ENCODE data around the gene FAM174C.

Gene FAM174C

DNA sequence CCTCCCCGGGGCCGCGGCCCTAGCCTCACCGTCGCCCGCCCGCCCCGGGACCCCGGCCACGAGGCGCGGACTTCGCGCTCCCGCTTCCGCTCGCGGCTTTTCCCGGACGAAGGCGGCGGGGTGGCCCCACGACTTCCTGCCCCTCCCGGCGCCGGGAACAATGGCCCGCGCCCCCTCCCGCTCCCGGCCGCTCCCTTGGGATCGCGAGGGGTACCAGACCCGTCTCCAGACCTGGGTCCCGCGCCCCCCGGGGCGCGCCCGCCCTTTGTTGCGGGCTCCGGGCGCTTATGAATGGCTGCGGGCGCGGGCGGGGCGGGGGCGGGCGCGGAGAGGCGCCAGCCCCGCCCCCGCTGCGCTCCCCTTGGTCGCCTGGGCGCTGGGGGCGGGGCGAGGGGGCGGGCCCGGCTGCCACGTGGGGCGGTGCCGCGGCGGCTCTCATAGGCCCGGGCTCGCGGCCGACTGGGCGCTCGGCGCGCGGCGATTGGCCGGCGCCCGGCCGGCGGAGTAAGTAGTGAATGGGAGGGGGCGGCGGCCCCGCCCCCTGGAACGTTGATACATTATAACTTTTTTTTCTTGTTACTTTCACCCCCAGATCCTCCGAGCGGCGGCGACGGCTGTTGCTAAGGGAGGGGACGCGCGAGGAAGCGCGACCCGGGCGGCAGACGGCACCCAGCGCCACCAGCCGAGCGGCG, 25.9 kb upstream of the FAM174C start:
- in situ Hi-C loops (cut with MboI; ENCODE audit: low sequenced_read_pairs) = loop anchor here (10.0 kb wide), 1 partner anchor 325 kb away; the partner anchor contains the start of gene ARID3A

DNA sequence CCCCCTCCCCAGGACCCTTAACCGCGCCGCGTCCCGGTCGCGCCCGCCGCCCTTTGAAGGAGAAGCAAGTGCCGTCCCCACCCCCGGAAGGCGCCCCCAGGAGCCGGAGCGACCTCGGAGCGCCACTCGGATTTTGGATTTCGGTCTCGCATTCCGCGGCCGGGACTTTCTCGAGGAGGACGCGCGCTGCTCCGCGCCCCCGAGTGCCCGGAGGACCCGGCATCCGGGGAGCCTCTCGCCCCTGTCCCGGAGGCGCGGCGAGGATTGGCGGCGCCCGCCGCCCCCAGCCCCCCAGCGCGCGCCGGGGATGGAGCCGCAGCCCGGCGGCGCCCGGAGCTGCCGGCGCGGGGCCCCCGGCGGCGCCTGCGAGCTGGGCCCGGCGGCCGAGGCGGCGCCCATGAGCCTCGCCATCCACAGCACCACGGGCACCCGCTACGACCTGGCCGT, 25.3 kb upstream of the FAM174C start:
- in situ Hi-C loops (cut with MboI; ENCODE audit: low sequenced_read_pairs) = loop anchor here (10.0 kb wide), 1 partner anchor 325 kb away; the partner anchor contains the start of gene ARID3A

DNA sequence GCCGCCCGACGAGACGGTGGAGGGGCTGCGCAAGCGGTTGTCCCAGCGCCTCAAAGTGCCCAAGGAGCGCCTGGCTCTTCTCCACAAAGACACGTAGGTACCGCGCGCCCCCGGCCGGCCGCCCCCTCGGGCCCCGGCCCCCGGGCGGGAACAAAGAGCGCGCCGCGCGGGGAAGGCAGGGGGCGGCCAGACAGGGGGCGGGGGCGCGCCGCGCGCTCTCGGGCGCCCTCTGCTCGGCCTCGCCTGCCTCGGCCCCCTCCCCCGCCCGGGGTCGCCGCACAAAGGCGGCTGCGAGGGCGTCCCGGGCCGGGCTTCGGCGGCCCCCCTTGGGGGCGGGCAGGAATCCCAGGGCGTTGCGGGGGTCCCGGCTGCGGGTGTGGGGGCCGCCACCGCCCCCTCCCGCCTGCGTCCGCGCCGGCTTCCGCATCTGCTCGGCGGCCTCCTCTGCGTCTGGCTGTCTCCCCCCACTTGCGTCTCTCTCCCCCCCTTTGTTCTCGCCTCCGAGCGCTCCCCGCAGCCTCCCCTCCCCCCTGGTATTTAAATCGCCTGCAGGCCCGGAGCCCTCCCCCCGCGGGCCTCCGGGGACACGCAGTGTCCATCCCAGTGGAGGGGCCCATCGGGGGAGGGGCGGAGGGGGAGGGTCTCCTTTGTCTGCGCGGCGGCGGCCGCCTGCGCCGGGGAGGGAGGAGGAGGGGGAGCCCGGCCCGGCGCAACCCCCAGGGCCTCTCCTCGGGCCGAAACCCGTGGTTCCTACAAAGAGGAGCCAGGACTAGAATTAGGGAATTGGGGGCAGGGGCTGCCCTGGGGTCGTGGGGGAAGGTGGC, 24.7 kb upstream of the FAM174C start:
- in situ Hi-C loops (cut with MboI; ENCODE audit: low sequenced_read_pairs) = no loop called here

DNA sequence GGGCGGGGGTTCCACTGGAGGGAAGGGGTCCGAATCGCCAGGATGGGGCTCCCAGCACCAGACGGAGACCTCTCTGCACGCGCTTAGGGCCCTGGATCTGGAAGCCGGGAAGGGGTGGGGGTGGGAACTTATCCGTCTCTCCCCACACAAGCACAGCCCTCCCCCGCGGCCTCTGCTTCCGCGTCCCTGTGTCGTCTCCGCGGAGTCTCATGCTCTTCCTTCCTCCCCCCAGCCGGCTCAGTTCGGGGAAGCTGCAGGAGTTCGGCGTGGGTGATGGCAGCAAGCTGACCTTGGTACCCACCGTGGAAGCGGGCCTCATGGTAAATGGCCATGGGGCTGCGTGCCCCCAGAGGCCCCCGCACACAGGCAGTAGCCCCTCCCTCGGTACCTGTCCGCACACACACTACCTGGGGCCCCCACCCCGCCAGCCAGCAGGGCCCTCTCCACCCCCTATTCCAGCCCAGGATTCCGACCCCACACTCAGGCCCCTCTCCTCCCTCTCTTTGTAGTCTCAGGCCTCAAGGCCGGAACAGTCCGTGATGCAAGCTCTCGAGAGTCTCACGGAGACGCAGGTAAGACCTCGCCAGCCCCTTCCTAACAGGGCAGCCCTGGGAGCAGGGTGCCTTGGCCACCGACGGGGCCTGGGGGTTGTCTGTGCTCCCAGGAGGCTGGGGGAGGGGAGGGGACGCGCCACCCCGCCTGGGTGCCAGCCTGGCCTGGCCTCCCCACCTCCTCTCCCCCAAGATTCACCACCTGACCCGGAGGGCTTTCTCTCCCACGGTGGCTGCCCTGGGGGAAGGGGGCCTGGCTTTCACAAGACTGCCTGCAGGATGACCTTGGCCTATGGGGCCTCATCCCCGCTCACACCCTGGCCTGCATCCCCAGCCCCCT, 23.8 kb upstream of the FAM174C start:
- in situ Hi-C loops (cut with MboI; ENCODE audit: low sequenced_read_pairs) = no loop called here

DNA sequence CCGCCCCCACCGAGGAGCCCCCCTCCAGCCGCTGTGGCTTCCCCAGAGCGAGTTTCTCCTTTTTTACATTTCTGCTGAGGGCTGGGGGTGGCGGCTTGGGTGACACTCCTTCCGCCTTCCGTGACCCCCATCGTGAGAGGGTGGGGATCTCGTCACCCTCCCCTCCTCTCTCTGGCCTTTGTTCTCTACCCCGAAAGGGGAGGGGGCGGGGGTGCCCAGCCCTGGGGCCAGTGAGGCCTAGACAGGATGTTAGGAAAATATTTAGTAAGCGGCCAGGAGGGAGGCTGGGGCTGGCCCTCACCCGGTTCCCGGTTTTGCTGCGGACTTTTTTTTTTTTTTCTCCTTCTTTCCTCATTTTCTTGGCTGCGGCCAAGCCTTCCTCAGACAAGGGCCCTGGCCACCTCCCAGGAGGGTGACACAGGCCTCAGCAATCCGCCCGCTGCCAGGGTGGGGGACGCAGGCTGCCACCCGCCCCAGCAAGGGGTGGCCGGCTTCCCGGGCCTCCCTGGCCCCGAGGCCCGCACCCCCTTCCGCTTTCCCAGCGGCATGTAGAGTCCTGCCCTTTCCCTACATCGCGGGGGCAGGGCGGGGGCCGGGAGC, 23.0 kb upstream of the FAM174C start:
- in situ Hi-C loops (cut with MboI; ENCODE audit: low sequenced_read_pairs) = no loop called here

DNA sequence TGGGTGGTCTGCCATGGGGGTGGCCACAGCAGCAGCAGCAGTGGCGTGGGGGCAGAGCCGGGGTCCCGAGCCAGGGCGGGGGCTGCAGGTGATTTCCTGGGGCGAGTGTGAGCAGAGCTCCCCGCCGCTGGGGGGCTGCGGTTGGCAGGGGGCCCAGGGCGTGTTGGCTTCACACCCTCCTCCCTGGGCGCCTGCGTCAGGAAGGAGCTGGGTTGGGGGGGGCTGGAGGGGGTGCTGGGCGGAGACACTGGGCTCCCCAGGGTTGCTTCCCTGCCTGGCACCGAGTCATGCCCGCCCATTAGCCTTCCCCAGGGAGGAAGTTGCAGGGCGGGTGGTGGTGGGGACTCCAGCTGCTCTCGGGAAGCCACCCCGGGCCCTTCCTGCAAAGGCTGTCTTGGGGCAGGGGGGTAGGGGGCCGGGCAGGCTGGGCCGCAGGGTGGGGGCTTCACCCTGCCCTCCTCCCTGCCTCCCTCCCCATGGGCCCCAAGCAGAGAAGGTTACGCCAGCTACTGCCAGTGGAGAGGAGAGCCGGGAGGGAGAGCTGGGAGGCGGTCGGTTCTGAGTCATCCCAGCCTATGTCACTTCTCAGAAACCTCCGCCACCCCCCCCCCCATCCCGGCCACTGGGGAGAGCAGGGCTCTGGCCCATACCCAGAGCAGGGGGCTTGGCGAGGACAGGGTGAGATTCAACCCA, 22.4 kb upstream of the FAM174C start:
- in situ Hi-C loops (cut with MboI; ENCODE audit: low sequenced_read_pairs) = no loop called here

DNA sequence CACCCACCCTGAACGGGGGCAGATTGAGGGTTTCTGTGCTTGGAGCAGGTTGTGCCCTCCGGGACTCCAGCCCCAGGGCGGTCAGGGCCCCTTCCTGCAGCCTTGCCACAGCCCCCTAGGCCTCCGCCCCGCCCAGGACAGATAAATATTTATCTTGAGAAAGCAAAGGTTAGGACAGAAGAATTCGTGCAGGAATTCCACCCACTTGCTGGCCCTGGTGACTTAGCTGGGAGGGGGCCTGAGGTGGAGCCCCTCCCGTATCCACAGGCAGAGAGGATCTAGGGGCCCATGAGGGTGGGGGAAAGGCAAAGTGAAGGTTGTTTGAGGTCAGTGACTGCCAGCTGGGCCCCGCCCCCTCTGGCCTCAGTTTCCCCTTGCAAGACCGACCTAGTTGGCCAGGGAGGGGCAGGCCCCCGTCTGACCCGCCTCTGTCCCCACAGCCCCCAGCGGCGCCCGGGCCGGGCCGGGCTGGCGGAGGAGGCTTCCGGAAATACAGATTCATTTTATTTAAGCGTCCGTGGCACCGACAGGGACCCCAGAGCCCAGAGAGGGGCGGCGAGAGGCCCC, 21.7 kb upstream of the FAM174C start:
- in situ Hi-C loops (cut with MboI; ENCODE audit: low sequenced_read_pairs) = no loop called here

DNA sequence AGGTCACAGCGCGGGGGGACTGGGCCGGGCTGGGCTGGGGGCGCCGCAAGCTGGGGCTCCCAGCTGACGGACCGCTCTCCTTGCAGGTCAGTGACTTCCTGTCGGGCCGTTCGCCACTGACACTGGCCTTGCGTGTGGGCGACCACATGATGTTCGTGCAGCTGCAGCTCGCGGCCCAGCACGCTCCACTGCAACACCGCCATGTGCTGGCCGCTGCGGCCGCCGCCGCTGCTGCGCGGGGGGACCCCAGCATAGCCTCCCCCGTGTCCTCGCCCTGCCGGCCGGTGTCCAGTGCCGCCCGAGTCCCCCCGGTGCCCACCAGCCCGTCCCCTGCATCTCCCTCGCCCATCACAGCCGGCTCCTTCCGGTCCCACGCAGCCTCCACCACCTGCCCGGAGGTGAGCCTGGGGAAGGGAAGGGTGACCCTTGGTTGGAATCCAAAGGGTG, 21.2 kb upstream of the FAM174C start:
- in situ Hi-C loops (cut with MboI; ENCODE audit: low sequenced_read_pairs) = no loop called here

DNA sequence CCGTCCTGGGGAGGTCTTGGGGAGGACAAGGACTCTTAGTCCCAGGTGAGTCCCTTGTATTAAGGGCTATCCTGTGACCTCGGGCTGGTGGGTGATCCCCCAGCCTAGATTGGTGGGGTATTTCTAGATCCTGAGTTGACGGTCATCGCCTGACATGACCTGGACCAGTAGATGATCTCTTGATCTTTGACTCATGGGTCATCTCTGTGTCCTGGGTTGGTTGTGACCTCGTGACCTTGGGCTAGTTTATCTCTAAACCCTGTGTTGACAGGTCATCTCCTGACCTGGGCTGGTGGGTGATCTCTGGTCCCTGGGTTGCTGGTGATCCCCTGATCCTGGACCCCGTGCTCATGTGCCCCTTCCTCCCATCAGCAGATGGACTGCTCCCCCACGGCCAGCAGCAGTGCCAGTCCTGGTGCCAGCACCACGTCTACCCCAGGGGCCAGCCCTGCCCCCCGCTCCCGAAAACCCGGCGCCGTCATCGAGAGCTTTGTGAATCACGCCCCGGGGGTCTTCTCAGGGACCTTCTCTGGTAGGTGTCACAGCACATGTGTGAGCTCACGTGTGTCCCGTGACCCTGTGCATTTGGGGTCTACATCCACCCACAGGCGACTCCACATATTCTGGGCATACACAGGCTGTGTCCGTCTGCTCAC, 20.7 kb upstream of the FAM174C start:
- in situ Hi-C loops (cut with MboI; ENCODE audit: low sequenced_read_pairs) = no loop called here

DNA sequence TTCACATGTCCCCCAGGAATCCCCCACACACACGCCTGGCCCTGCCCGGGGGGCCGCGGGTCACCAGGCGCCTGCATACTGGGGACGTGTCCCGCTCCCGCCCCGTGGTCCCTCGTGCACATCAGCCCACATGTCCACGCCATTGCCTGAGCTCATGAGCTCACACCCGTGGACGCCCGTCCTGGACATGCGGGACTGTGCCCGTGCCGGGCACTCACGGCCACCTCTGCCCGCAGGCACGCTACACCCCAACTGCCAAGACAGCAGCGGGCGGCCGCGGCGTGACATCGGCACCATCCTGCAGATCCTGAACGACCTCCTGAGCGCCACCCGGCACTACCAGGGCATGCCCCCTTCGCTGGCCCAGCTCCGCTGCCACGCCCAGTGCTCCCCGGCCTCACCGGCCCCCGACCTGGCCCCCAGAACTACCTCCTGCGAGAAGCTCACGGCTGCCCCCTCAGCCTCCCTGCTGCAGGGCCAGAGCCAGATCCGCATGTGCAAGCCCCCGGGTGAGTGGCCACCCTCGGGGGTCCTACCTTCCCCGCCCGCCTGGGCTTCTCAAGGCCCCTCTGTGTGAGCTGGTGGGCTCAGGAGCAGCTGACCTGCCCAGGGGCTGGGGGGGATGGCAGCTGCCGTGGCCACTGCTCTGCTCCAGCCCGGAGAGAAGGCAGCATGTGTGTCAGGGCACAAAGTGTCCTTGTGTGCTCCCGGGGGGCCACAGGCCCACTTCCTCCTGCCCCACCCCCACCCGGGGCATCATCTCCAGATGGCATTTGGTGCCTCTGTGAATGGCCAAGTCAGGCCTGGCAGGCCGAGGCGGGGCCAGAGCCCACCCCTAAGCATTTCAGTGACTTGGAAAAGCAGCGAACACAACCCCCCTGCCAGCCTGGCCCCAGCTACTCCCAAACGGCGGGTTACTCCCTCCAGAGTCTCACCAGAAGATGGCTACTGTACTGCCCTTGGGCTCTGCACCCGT, 19.9 kb upstream of the FAM174C start:
- in situ Hi-C loops (cut with MboI; ENCODE audit: low sequenced_read_pairs) = no loop called here

DNA sequence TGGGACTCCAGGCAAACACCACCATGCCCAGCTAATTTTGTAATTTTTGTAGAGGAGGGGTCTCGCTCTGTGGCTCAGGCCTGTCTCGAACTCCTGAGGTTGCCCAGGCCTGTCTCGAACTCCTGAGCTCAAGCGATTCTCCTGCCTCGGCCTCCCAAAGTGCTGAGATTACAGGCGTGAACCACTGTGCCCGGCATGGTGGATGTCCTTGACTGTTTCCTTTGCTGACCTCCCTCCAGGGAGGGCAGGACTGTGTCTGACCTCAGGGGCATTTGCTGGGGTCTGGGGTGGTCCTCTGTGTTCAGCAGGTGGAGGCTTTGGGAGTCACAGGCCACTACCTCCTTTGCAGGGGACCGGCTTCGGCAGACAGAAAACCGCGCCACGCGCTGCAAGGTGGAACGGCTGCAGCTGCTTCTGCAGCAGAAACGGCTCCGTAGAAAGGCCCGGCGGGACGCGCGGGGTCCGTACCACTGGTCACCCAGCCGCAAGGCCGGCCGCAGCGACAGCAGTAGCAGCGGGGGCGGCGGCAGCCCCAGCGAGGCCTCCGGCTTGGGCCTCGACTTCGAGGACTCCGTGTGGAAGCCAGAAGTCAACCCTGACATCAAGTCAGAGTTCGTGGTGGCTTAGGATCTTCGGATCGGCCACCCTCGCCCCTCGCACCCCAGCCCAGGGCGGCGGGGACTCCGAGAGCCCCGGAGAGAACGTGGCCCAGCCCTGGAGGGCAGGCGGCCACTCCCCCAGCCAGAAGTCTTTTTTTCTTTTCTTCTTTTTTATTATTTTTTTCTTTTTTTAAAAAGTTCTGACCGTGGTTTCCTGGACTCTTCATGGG, 18.5 kb upstream of the FAM174C start:
- in situ Hi-C loops (cut with MboI; ENCODE audit: low sequenced_read_pairs) = no loop called here

DNA sequence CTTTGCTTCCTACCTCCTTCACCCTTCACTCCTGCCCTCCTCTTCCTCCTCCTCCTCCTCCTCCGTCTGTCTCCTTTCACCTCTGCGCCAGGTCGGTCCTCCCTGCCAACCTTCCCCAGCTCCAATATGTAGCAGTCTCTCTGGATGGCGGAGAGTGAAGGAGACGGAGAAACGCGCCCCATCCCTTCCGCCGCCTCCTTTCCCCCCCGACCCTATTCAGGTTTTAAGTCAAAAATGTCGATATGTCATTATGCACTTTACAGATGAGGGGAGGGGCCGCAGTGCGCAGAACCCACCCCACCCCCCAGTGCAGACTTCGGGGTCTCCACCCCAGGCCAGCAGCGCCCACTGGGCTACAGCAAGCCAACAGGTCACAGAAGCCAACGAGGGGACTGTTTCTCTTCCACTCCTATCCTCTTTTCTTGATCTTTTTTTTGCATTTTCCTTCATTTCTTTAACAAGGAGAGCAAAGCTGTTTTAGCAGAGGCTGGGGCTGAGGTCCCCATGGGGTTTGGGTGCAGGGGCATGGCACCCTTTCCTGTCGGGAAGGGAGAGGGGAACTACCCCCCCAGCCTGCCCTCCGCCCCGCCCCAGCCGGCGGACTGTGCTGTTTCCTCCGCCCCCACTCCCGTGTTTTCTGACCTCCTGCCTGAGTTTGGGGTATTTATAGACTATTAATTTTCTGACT, 17.7 kb upstream of the FAM174C start:
- in situ Hi-C loops (cut with MboI; ENCODE audit: low sequenced_read_pairs) = no loop called here

DNA sequence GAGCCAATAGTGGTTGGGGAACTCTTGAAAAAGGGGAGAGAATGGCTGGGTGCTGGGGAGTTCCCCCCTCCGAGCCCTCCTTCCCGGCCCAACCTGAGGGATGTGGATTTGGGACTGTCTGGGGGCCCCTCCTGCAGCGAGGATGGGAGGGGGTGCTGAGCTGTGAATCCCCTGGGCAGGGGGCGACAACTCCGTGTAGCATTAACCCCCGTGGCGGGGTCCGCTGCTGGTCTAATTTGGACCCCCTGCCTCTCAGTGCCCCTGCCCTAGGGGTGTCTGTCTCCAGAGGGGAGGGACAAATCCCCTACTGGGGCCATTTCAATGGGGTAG, 17.2 kb upstream of the FAM174C start:
- in situ Hi-C loops (cut with MboI; ENCODE audit: low sequenced_read_pairs) = no loop called here

DNA sequence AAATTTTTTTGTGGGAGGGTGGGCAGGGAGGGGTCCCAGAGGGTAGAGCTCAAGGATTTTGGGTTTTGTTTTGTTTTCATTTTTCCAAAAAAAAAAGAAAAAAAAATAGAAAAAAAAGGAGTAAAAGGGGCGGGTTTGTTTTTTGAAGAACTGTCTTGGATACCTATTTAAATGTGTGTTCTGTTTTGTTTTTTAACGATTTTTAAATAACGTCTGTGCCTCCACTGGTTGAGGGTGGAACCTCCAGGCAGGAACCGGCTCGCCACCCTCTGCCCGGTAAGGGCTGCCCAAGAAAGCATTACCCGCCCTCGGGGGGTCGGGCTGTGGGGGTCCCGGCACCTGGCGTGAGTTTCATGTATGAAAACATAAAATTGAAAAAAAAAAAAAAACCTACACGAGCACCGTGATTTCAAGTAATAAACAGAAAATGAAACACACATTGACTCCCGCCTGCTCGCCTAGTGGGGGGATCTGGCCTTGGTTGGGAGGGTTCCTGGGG, 16.6 kb upstream of the FAM174C start:
- in situ Hi-C loops (cut with MboI; ENCODE audit: low sequenced_read_pairs) = no loop called here

DNA sequence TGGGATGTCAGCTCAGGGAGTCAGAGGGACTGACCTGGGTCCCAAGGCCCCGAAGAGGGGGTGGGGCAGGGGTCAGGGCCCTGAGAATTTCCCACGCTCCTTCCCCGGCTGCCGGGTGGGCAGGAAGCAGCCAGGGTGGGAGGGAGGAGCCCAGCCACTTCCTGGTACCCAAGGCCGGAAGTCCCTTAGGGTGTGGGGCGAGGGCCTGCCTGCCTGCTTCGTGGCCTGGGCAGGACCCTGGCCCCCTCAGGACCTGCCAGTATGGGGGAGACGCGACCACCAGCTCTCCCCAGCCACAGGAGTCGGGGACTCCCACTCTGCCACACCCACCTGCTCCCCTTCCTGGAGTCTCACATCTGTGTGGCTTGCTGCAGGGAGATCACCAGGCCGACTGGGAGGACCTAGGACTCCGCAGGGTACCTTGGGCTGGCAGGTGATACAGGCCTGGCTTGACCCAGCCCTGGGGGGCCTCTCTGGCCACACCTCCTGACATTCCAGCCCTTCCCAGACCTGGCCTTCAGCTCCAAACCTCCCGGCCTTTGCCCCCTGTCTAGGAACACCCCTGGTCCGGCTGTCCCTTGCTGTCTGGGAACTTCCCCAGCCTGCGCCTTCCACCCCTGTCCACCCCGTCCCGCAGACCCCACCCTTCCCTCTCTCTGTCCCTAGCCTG, 16.0 kb upstream of the FAM174C start:
- in situ Hi-C loops (cut with MboI; ENCODE audit: low sequenced_read_pairs) = no loop called here

Data from HL-60/S4 (cell line).